ENCODE measurements around the gene PTF1A.

Gene PTF1A

DNA sequence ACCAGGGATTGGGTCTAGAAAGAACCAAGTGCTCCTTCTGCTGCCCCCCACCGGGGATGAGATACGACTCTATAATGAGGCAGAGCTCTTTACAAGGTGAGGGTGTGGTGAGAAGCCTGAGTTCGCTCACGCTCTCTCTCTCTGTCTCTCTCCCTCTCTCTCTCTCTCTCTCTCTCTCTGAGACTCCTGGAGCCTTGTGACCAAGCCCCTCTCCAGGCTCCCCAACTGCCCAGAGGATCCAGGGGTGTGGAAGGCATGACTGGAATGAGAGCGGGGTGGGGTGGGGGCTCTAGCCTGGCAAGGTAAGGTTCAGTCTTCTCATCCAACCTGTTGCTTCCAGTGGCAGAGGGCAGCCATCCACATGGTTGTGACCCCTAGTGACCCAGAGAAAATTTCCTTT, 3.1 kb upstream of the PTF1A start:
- DNase-seq, result no peak

DNA sequence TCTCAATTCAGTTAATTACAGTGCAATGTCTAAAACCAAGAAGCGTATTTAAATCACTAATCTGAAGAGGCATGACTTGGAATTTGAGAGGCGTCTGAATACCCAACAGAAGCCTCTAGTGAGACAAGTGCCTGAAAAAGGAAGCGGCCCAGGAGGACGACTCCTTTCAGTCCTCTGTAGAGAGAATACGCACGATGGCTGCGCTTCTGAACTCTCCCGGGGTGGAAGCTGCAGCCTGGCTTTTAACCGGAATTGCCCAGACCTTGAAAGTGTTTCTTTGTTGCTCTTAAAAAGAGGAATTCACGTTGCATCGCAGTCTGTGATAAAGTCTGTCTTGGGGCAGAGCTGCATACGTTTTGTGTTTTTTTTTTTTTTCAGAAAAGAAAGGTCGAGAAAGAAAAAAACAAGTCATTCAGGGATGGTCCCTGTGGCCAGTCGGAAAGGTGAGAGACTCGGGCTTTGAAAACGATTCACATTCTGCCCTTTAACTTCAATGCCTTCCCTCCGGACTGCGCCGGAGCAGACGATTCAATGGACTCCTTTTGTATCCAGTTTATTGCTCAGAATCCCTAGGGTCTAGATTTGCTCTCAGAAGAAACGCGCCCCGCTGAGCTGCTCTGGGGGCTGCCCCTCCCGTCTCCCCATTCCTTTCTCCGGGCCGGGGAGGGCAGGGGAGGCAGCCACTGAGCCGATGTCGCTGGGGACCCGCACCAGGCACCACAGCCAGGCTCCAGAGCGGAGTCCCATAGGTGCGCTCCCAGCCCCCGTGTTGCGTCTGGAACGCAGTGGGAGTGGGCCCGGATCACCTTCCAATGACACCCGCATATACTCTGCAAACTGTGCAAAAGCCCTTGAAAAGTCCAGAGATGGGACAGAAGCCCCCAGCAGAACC, 994 bp upstream of the PTF1A start:
- peak in 1 of 3 experiments; percentile 3 for DNase-seq

DNA sequence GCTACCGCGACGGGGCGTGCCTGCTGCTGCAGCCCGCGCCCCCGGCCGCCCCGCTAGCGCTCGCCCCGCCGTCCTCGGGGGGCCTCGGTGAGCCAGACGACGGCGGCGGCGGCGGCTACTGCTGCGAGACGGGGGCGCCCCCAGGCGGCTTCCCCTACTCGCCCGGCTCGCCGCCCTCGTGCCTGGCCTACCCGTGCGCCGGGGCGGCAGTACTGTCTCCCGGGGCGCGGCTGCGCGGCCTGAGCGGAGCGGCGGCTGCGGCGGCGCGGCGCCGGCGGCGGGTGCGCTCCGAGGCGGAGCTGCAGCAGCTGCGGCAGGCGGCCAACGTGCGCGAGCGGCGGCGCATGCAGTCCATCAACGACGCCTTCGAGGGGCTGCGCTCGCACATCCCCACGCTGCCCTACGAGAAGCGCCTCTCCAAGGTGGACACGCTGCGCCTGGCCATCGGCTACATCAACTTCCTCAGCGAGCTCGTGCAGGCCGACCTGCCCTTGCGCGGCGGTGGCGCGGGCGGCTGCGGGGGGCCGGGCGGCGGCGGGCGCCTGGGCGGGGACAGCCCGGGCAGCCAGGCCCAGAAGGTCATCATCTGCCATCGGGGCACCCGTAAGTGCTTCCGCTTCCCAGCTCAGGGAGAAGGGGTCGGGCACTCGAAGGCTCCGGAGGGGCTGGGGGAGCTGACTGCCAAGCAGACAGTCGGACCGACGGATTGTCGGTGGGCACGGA, 761 bp downstream of the PTF1A start:
- DNase-seq, result peak; percentile 19 to 61 (median 61)

DNA sequence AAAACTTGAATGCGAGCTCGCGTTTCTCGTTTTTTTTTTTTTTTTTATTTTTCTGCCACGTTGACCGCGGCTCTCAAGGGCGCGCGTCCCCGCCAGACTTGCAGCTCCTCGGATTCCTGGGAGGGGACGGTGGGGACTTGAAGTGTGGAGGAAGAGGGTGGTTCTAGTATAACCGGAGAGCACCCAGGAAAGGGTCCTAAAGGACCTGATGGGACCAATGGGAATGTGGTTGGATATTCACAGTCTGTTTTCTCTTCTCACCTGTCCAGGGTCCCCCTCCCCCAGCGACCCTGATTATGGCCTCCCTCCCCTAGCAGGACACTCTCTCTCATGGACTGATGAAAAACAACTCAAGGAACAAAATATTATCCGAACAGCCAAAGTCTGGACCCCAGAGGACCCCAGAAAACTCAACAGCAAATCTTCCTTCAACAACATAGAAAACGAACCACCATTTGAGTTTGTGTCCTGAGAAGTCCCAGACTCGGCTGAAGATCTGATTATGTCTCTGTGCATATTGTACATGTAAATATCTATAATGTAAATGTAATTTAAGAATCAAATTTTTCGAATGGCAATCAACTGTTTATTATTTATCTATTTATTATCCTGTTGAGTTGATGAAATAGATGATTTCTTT, 1.4 kb downstream of the PTF1A start:
- DNase-seq, result peak in 1 of 3 experiments; percentile 24

DNA sequence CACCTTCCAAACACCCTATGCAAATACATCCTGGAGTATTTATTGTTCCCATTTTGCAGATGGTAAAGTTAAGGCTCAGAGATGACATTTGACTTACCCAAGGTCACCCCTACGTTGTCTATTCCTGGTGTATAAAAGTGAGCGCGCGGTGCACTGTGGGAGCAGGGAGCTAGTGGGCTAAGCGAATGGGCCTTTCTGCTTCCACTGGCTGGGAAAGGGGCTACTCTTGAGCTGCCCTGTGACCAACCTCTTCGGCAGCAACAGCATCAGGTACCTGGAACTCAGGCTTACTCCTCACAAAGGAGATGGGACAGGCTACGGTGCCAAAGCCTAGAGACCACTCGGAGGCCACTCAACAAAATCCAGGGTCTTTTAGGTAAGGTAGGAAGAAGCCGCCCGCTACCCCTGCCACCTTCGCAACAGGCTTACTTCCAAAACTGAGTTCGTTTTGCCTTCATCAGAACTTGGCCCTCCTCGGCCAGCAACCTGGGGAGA, 2.4 kb downstream of the PTF1A start:
- no peak for DNase-seq

DNA sequence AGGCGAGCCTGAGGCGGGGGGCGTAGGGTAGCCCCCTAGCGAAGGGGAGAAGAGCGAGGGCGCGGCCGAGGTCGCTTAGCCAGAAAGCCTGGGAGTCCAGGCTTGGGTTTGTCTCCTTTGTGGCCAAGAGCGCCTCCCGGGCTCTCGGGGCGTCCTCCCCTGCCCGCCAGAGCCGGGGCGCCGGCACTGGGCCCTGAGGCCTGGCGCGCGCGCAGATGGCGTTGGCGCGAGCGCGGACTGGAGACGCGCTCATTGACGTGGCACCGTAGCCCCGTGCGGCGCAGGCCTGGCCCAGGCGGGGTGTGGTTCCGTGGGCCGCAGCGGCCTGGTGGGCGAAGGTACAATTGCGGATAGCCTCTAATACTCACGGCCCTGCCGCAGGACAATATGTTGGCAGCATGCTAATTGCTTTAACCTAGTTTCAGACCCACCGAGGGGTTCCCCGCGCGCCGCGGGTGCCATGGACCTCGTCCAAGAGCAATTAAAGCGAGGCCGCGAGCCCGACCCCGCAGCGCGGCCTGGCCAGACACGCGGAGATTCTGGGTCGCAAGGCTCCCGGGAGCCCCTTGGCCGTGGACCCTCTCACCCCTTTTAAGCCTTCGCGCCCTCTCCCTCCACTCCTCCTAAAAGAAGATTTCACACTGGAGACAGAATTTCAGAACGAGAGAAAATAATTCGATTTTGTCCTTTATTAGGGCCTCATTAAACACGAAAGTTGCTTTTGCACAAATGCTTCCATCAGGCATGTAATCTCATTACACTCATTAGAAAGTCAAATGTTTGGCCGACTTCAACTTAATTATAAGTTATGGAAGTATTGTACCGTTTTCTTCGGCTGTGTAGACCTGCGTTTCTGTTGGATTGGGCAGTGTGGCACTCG, 3.1 kb downstream of the PTF1A start:
- no peak for DNase-seq

DNA sequence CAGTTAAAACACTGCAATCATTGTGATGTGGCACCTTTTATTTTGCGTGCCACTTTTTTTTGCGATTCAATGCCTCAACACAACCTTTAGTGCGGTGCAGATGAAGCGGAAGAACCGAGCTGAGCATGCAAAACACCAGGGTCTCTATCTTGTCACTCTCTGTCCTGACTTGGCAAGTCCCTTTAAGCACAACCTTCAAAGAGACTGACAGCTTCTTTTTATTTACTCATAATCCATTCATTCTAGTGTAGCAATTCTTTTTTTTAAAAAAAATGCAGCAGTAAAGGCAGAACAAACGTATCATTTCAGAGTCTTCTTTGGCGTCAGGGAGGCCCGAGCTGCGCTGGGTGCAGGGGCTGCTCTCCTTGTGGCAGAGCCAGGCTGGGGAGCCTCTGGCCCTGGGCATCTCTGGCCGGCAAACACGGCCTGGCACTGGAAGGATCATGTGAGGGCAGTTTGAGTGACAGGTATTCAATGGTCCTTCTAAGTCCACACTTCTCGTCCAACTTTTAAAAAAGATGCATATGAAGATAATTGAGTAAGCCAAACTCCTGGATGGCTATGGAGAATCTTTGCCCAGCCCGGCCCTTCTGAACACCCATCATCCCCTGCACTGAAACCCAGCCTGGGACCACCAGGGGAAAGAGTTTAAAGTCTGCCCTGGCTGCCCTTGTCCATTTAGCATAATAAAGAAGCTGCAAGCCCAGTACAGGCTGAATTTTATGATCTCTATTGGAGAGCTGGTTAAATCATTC, 3.9 kb downstream of the PTF1A start:
- DNase-seq, result no peak

DNA sequence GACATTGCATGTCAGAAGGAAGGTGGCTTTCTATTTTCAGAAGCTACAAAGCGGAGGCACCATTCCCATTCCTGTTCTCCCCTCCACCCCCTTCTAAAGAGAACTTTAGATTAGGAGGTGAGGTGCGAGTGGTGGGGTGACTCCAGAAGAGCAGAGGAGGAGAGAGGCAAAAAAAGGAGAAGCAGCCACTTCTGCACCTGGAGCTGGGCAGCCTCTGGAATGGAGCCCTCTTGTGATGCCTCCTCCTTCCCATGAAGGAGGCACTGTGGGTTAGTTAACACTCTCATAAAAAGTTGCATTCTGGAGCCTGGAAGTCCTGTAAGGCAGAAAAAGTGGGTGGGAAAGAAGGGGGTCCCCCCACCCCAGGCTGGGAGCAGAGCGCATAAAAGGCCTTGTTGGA, 4.8 kb downstream of the PTF1A start:
- DNase-seq, result peak in 2 of 3 experiments; percentile 15 to 57

DNA sequence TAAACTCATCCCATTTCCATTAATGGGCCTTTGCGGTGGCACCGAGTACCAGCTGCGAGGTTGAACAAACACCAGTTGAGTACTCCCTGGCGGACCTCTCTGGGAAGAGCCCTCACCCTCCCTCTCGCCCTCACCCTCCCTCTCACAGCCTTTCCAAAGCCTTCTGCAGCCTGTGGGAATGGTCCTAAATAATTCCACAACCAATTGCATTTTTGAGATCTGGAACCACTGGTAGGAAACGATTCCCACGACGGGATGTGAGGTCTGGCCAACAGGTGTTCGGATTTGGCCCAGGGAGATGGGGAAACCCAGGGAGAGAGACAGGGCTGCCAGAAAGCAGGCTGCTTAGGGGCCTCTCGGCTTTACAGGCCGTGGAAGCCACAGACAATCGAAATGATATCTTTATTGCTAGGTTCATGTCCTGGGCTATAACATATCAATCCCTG, 5.3 kb downstream of the PTF1A start:
- peak; percentile 3 to 88 (median 52) for DNase-seq

DNA sequence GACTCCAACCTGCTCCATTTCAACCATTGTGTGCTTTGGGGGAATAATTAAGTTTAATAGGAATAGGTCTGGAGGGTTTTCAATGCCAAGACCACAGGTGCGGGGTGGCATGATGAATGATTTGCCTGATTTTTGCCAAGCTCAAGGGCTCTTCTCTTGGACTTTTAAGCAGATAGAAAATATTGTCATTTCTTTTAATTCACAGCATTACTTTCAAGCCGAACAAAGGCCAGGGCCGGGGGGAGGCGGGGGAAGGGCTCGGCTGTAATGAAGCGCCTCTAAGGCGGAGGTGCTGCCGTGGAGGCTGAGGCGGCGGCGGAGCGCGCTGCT, 6.5 kb downstream of the PTF1A start:
- DNase-seq, result peak in 2 of 3 experiments; percentile 35 to 58

DNA sequence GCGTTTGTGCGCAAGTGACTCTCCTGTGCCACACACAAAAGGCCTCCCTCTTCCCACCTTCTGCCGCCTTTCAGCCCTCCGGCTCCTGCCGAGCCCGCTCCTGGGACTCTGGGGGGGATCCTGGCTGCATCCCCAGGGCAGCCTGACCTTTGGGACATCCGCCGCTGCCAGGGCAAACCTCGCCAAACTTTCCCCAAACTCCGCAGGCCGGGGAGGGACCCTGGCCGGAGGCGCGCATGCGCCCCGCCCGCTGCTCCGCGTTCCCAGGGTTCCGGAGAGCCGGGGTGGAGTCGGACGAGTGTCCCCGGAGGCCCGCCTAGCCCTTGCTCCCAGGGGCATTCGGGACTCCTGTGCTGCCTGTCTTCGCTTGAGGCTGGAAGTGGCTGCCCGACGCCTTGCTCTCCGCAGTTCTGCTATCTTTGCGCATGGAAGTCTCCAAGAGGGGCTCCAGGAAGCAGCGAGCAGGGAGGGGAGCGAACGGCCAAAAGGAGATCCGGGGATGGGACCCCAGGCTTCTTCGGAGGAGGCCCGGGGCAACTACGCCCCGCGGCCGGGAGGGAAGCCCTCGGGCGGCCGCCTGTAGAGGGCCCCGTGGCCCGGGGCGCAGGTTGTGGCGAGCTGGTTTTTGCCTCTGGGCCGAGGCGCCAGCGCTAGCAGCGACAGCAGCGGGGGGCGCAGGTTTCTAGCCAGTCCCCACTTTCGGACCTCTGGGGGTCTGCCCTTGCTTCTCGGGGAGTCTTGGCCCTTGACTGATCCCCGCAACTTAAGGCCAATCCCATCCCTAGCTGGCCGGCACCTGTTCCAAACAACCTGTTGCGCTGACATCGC, 7.0 kb downstream of the PTF1A start:
- peak in 2 of 3 experiments; percentile 35 to 54 for DNase-seq

DNA sequence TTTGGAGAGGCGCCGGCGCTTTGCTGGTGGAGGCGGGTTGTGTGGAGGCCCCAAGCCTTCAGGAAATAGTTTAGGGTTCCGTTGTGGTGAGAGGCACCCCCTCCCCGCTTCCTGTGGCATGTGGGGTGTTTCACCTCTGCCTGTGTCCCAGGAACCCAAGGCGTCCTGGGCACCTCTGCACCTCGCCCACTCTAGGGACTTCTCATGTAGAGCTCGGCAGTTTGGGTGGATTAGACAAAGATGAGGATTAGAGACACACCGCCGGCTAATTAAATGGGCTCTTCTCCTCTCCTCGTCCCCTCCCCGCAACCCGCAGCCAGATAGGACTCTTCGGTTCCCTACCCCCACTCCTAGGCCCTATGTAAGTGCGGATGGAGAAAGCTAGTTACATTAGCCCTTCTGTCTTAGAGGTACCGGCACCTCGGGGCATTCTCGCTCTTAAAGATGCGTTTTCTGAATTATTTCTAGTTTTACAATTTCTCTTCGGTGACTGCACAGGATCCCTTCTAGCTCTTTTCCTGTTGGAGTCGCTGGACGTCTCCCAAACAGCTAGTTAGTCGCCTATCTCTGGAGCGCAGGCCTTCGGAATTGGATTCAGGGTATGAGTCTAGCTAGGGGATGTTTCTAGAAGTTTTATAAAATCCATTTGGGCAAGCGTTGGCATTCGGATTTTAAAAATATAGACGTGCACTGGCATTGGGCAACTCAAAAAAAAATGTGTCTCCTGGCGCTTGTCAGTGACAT, 7.8 kb downstream of the PTF1A start:
- DNase-seq, result no peak

DNA sequence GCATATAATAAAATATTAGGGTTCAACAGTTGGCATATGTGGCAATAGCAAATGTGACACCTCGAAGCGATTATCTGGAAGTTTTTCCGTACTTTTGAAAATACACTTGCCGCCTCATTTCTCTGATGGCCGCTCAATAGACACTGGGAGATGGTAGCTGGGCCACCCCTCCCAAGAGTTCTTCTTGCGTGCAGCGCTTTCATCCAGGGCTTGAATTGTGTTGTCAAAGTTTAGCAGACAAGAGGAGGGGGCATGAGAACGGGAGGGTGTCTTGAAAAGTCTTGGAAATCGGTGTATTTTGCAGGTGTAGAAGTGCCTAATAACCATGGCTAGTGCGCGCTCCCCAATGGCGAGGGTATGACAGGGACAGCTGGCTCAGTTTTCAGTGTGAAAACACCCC, 8.5 kb downstream of the PTF1A start:
- no peak for DNase-seq

DNA sequence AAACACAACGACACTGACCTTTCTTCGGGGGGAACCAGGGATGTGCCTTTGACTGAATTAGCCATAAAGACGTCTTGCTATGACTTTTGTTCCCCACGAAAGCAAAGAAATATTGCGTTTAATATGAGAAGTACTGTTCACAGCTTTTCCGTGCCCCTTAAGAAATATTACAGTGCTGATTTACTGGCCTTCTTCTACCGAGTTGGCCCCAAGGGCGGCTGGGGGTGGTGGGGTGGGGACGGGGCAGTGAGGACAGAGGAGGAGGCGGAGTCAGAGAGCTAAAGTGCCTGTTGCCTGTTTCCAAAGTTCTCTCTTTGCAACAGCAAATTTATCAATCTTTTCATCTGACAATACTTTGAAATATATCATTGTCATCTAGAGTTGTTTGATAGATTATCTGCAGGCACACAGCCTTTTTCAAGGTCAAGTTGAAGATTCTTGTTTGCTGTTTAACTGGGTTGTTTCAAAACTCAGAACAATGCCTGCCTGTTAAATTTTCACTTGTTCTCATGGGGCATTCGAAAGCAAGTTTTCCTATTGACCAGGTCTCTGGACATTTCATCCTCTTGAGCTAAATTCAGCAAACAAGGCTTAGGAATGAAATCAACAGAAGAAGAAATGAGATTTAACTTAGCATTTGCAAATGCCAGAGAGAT, 9.0 kb downstream of the PTF1A start:
- DNase-seq, result no peak

DNA sequence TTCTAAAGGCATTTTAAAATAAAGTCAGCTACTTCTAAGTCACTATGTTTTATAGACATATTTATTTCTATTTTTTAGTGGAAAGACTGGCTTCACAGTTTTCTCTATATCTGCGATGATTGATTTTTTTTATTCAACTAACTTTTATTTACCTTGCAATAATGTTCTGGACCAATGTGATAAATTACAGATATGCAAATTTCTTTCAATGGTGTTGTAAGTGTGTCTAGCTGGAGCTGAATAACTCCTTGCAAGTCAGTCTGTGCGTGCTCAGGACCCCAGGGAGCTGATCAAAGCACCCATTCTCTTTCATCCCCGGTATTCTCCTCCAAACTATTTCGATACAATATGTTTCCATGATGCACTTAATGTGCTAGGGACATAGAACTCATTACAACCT, 9.7 kb downstream of the PTF1A start:
- DNase-seq, result no peak

DNA sequence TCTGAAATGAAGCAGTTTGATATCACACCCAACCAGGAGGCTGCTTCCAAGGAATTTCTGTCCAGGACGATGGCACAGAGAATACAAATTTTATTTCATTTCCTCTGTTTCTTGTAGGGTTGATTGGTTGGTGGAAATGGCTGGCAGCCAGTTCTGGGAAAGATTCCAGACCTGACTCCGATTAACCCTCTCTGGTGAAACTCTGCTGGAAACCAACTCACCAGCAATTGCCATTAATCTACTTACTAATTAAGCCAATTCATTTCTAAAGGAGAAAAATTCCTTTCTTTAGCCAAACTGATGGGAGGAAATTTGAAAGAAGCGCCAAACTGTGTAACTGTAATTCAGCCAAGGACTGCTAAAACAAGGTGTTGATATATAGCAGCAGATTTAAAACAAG, 10.7 kb downstream of the PTF1A start:
- DNase-seq, result no peak

DNA sequence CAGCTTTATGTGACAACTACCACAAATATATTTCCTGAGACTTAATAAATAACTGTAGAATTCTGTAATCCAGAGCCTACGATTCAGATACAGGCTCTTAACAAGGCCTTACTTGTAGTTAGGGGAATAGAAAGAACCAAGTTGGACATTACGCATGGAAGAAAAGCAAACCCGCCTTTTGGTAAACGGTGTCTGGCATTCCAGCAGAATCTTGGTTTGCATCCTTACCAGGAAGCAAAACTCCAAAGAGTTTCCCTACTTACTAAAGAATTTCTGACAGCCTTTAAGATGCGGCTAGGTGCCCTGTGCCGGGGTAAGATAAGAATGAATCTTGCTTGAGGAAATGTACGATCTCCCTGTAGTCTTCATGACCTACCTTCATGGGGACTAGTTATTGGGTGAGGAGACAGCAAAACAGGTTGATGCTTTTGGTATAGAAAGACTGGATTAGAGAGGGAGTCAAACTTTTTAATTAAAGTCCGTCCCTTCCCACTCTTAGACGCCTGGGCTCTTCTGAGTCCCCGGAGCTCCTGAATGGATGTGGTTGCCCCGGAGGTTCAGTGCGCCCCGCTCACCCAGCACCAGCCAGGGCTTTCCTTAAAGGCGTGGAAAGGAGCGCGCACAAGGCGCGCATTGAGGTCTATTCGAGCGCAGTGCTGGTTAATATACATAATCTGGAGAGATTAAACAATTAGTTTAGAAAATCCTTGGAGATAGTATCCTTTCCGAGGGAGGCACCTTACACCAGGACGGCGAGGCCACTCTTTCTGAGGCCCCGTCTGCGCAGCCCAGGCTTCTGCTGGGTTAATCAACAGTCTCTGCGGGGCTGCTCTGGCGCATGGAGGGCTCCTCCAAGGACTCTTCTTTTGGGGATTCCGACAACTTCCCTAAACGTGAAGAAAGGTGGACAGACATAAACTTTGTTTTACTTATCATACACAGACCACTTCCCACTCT, 11.5 kb downstream of the PTF1A start:
- DNase-seq, result no peak

DNA sequence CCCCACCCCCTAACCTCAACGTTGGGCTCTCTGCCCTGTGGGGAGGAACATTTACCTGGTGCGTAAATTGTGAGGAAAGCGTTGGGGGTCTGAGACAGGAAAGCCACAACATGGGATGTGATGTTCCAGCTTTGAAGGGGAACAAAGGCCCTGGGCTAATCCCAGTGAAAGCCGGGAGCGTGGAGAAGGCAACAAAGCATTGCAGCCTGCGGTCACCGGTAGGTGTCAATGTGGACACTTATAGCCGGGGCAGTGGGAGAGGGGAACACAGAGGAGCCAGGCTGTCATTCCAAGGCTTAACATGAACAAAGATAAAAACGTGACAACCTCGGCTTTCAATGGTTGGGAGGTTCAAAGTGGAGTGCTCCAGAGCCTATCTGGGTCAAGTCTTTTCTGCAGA, 12.7 kb downstream of the PTF1A start:
- DNase-seq, result no peak
